ENCODE results near the gene MYH9.
"Not testable (repeated sequence)": the region's sequence is repeated elsewhere in the genome, so short reads cannot be mapped to it uniquely, and the experiment has no call there.

Gene MYH9

GRCh38 chr22:36430863-36431262 is 43.1 kb upstream of the MYH9 start:
- no peaks in the 10 kb centered on the region for H3K27me3 ChIP-seq (ENCODE audit: insufficient read depth, low read depth, severe bottlenecking)
- no peaks in the 10 kb centered on the region for H3K36me3 ChIP-seq
- TF ChIP-seq CTCF (IDR thresholded peaks at IDR 0.05; ENCODE audit: low read depth, low read length): no peak
- H3K27ac ChIP-seq: peak overlapping the region; percentile 70
- DNase-seq: peak; percentile 78
- H3K9me3 ChIP-seq (ENCODE audit: severe bottlenecking): no peaks in the 10 kb centered on the region
- no peak overlapping the region; the same call in 1 of the 2 replicates for H3K4me3 ChIP-seq (ENCODE audit: low read depth, low read length)

- H3K27ac ChIP-seq; H3K4me3 ChIP-seq (ENCODE audit: low read depth, low read length); H3K27me3 ChIP-seq (ENCODE audit: insufficient read depth, low read depth, severe bottlenecking); DNase-seq; H3K9me3 ChIP-seq (ENCODE audit: severe bottlenecking); H3K36me3 ChIP-seq: not testable (repeated sequence)
These were observed 40.2 kb upstream of the MYH9 start for GRCh38 chr22:36427952-36428351.

- Histone ChIP-seq H3K9me3 (ENCODE audit: severe bottlenecking) (no peaks in the 10 kb centered on the region), H3K36me3 (no peaks in the 10 kb centered on the region), H3K27me3 (ENCODE audit: insufficient read depth, low read depth, severe bottlenecking) (no peaks in the 10 kb centered on the region), H3K27ac (0 out of 2 replicates have a peak overlapping the region, but pooled peaks have one; percentile 7), H3K4me3 (ENCODE audit: low read depth, low read length) (no peak overlapping the region)
- peak; percentile 65 for DNase-seq
- TF ChIP-seq CTCF (IDR thresholded peaks at IDR 0.05; ENCODE audit: low read depth, low read length): no peak
These were observed 38.3 kb upstream of the MYH9 start for GRCh38 chr22:36425977-36426523.

- H3K9me3 ChIP-seq (ENCODE audit: severe bottlenecking): no peaks in the 10 kb centered on the region
- H3K27me3 ChIP-seq (ENCODE audit: insufficient read depth, low read depth, severe bottlenecking): no peaks in the 10 kb centered on the region
- no peak for TF ChIP-seq CTCF (IDR thresholded peaks at IDR 0.05; ENCODE audit: low read depth, low read length)
- no peaks in the 10 kb centered on the region for H3K36me3 ChIP-seq
- H3K4me3 ChIP-seq (ENCODE audit: low read depth, low read length): no peak overlapping the region
- H3K27ac ChIP-seq: no peak overlapping the region
- DNase-seq: no peak
These were observed 37.3 kb upstream of the MYH9 start for GRCh38 chr22:36424901-36425579.

- H3K27me3 ChIP-seq (ENCODE audit: insufficient read depth, low read depth, severe bottlenecking); H3K36me3 ChIP-seq; H3K4me3 ChIP-seq (ENCODE audit: low read depth, low read length); H3K27ac ChIP-seq; H3K9me3 ChIP-seq (ENCODE audit: severe bottlenecking); DNase-seq: not testable (repeated sequence)
These were observed 36.7 kb upstream of the MYH9 start for GRCh38 chr22:36424466-36424865.

GRCh38 chr22:36423461-36424404 is 36.0 kb upstream of the MYH9 start:
- H3K27ac ChIP-seq: no peak overlapping the region
- H3K9me3 ChIP-seq (ENCODE audit: severe bottlenecking): no peaks in the 10 kb centered on the region
- H3K36me3 ChIP-seq: no peaks in the 10 kb centered on the region
- TF ChIP-seq CTCF (IDR thresholded peaks at IDR 0.05; ENCODE audit: low read depth, low read length): peak; percentile 20; the same call in 1 of the 2 replicates
- no peaks in the 10 kb centered on the region for H3K27me3 ChIP-seq (ENCODE audit: insufficient read depth, low read depth, severe bottlenecking)
- no peak for DNase-seq
- no peak overlapping the region for H3K4me3 ChIP-seq (ENCODE audit: low read depth, low read length)

All from WERI-Rb-1 (cell line).